Measurements from ENCODE around the gene RBM41.

Gene RBM41

DNA sequence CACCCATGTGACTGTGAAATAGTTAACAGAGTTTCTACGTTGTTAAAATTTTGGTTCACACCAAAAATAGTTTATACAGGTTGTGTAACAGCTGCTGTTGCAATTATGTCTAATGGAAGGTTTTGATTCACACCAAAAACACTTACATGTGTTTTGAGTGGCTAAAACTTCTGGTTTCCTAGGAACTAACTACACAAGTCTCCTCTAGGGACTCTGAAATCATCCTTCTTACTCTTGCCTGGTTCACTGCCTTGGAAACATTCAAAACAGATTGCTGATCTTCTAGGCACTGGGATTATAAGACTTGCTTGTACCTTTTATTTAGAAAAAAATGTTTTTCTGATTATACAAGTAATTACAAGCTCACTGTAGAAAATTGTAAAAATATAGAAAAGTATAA, 103.7 kb downstream of the RBM41 start:
- no peak for DNase-seq

All from left hindlimb (tissue), 1 donor.